Stimulated activated naive CD8-positive, alpha-beta T cell treated with anti-CD3 and anti-CD28 coated beads, Interleukin-15, Interleukin-2, amounts not matched to agents 100 ng/mL and 50 ng/mL, for 24 hours (primary cell): ENCODE results near the gene HYAL2.

Source experiments
- H3K27ac Mint-ChIP-seq: one replicate; pipeline ENCODE4 v1.8.0; 2021; ENCODE audit warnings: mild to moderate bottlenecking, mixed read lengths
- H3K27me3 Mint-ChIP-seq: one replicate; pipeline ENCODE4 v1.8.0; 2021; ENCODE audit warnings: mixed read lengths
- H3K36me3 Mint-ChIP-seq: one replicate; pipeline ENCODE4 v1.8.0; 2021; ENCODE audit warnings: low read depth, mixed read lengths
- H3K4me1 Mint-ChIP-seq: one replicate; pipeline ENCODE4 v1.8.0; 2021; ENCODE audit warnings: low read depth, mixed read lengths
- H3K4me3 Mint-ChIP-seq: one replicate; pipeline ENCODE4 v1.8.0; 2021; ENCODE audit warnings: mild to moderate bottlenecking, mixed read lengths
- H3K9me3 Mint-ChIP-seq: one replicate; pipeline ENCODE4 v1.8.0; 2021; ENCODE audit warnings: mixed read lengths

Gene HYAL2

DNA sequence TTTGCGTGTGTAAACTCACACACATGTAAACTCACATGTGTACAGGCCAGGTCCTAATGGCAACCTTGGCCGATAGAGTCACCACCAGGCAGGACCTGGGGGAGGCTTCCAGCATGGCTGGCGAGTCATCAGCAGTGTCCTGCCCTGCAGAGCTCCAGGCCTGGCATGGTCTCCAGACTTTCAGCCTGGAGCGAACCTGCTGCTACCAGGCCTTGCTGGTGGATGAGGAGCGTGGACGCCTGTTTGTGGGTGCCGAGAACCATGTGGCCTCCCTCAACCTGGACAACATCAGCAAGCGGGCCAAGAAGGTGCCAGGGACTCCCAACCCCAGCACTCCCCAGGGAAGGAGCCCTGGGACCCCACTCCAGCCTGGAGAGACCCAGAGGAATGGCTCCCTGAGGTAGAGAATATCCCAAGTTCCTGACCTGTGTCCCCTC, 52.5 kb downstream of the HYAL2 start:
- peaks cover 34% of the 10 kb centered on the region for H3K27me3 Mint-ChIP-seq
- peaks cover 17% of the 10 kb centered on the region for H3K4me1 Mint-ChIP-seq
- no peaks in the 10 kb centered on the region for H3K36me3 Mint-ChIP-seq
- H3K27ac Mint-ChIP-seq, result no peak overlapping the region
- no peak overlapping the region for H3K4me3 Mint-ChIP-seq
- no peaks in the 10 kb centered on the region for H3K9me3 Mint-ChIP-seq

DNA sequence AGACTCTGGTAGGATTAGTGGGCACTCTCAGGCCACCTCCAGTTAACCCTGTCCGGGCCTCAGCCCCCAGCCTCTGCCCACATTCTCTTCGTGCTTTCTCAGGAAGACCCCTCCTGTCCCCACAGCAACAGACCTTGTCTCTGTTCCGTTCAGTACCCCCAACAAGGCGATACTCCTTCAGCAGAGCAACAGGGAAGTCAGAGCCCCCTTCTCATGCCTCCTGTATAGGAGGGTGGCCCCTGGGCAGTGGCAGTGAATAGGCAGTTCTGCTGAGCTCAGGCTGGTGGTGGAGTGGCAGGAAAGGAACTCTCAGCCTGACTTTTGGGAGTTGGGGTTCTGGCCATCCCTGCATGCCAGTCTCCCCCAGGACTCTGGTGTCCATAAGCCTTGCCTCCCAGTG, 53.1 kb downstream of the HYAL2 start:
- Mint-ChIP-seq H3K4me1 (peaks cover 12% of the 10 kb centered on the region), H3K27me3 (peaks cover 29% of the 10 kb centered on the region), H3K9me3 (no peaks in the 10 kb centered on the region), H3K4me3 (no peak overlapping the region), H3K27ac (no peak overlapping the region), H3K36me3 (no peaks in the 10 kb centered on the region)

DNA sequence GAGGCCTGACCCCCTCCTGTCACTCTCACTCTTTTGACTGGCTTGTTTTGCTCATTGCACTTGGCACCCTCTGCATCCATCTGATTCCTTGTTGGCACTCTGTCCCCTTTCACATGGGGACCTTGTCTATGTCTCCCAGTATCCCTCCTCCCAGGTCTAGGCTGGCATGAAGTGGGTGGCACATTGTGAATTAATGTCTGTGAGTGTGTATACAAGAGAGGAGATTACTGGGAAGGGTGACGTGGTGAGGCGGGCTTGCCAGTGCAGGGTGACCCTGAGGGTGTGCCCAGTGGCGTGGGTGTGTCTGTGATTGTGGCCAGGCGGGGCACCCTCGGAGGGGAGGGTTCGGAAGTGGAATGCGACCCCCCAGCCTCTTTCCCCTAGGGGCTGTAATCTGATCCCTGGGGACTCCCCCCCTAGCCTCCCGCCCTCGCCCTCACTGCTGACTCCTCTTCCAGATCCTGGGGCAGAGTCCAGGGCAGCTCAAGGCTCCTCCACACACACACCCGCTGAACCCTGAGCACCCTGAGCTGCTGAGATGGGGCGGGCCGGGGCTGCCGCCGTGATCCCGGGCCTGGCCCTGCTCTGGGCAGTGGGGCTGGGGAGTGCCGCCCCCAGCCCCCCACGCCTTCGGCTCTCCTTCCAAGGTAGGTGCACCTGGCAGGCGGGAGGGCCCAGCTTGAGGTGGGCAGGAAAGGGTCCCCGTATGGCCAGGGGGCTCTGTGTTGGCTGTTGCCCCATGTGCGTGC, 53.7 kb downstream of the HYAL2 start, which contains the start of gene SEMA3B:
TSS of gene SEMA3B (plus strand) at position 445 of the 749 bp plus-strand sequence. CDS start at position 539, 94 bp downstream.
- H3K4me3 Mint-ChIP-seq, result no peak within 1 kb of the TSS
- H3K4me1 Mint-ChIP-seq, result peaks cover 7% of the 10 kb centered on the region
- H3K9me3 Mint-ChIP-seq, result no peaks in the 10 kb centered on the region
- peaks cover 23% of the 10 kb centered on the region for H3K27me3 Mint-ChIP-seq
- no peak within 1 kb of the TSS for H3K27ac Mint-ChIP-seq
- H3K36me3 Mint-ChIP-seq, result no peaks in the 10 kb centered on the region

DNA sequence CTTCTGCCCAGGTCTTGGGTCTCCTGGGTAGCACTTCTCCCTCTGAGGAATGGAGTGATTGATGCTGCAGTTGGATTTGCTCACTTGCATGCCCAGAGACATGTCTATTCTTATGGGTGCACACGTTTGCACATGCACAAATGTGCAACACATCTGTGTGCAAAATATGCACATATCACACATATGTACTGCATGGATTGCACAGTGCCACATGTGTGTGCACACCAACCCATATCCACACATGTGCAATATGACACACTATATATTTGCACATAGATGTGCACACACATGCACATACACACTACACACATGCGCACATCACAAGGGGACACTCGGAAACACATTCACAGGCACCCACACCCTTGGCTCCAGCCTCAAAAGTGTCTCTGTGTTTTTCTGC, 54.3 kb downstream of the HYAL2 start:
- H3K27me3 Mint-ChIP-seq, result peaks cover 21% of the 10 kb centered on the region
- no peak overlapping the region for H3K4me3 Mint-ChIP-seq
- H3K9me3 Mint-ChIP-seq, result no peaks in the 10 kb centered on the region
- H3K36me3 Mint-ChIP-seq, result no peaks in the 10 kb centered on the region
- no peak overlapping the region for H3K27ac Mint-ChIP-seq
- peaks cover 5% of the 10 kb centered on the region for H3K4me1 Mint-ChIP-seq
